Type B pancreatic cell (in vitro differentiated cells): ENCODE data around the gene PLA2G2D. TPM values are rescaled to one million over a fixed set of nuclear protein-coding genes. Genes with fewer than 3 reads are reported as not detected.

Experiments
- DNase-seq: peaks from one replicate; pipeline ENCODE4 v3.0.0; 2021; ENCODE audit warnings: mixed read lengths; ENCODE audit not compliant: unreplicated experiment; ENCODE audit errors: extremely low spot score
- H3K27ac Mint-ChIP-seq: 2 replicates; pipeline ENCODE4 v1.8.0; 2021; ENCODE audit warnings: mild to moderate bottlenecking, mixed read lengths
- H3K27me3 Mint-ChIP-seq: 2 replicates; pipeline ENCODE4 v1.8.0; 2021; ENCODE audit warnings: mixed read lengths
- H3K36me3 Mint-ChIP-seq: 2 replicates; pipeline ENCODE4 v1.8.0; 2021; ENCODE audit warnings: mixed read lengths
- H3K4me1 Mint-ChIP-seq: one replicate; pipeline ENCODE4 v1.8.0; 2021; ENCODE audit warnings: mixed read lengths; ENCODE audit not compliant: unreplicated experiment
- H3K4me3 Mint-ChIP-seq: 2 replicates; pipeline ENCODE4 v1.8.0; 2021; ENCODE audit warnings: mild to moderate bottlenecking, mixed read lengths
- H3K9me3 Mint-ChIP-seq: 2 replicates; pipeline ENCODE4 v1.8.0; 2021; ENCODE audit warnings: mixed read lengths
- CTCF ChIP-seq: fragments of 200-600 bp; sonication (generic); conservative IDR thresholded peaks from 2 replicates; pipeline ENCODE4 v1.5.0; 2021; ENCODE audit warnings: antibody characterized with exemption, mild to moderate bottlenecking
- total RNA-seq: library from RNA; stranded (reverse); gene quantifications from 2 replicates; pipeline ENCODE4 v1.2.1, GENCODE V29; 2021; ENCODE audit warnings: low replicate concordance

The PLA2G2D gene
- total RNA-seq, 1 donor from 2014 or later: not detected

GRCh38 chr1:20117236-20117635, 2.1 kb downstream of the PLA2G2D start:
- Mint-ChIP-seq H3K27me3 (peaks cover 38% of the 10 kb centered on the region), H3K27ac (no peak overlapping the region), H3K36me3 (no peaks in the 10 kb centered on the region), H3K4me1 (no peaks in the 10 kb centered on the region), H3K9me3 (no peaks in the 10 kb centered on the region), H3K4me3 (no peak overlapping the region)
- no peak for TF ChIP-seq CTCF
- no peak for DNase-seq

GRCh38 chr1:20115916-20116315, 3.4 kb downstream of the PLA2G2D start:
- TF ChIP-seq CTCF: no peak
- peaks cover 27% of the 10 kb centered on the region for H3K27me3 Mint-ChIP-seq
- no peak for DNase-seq
- no peaks in the 10 kb centered on the region for H3K36me3 Mint-ChIP-seq
- H3K9me3 Mint-ChIP-seq: no peaks in the 10 kb centered on the region
- no peaks in the 10 kb centered on the region for H3K4me1 Mint-ChIP-seq
- no peak overlapping the region for H3K4me3 Mint-ChIP-seq
- no peak overlapping the region for H3K27ac Mint-ChIP-seq

GRCh38 chr1:20115479-20115878, 3.9 kb downstream of the PLA2G2D start:
- no peak for TF ChIP-seq CTCF
- Mint-ChIP-seq H3K27me3 (peaks cover 23% of the 10 kb centered on the region), H3K4me3 (no peak overlapping the region), H3K4me1 (no peaks in the 10 kb centered on the region), H3K9me3 (no peaks in the 10 kb centered on the region), H3K36me3 (no peaks in the 10 kb centered on the region), H3K27ac (no peak overlapping the region)
- no peak for DNase-seq

- Mint-ChIP-seq H3K4me3 (no peak overlapping the region), H3K9me3 (no peaks in the 10 kb centered on the region), H3K4me1 (no peaks in the 10 kb centered on the region), H3K27ac (no peak overlapping the region), H3K36me3 (no peaks in the 10 kb centered on the region), H3K27me3 (peaks cover 17% of the 10 kb centered on the region)
- TF ChIP-seq CTCF: no peak
- DNase-seq: no peak
Observed at GRCh38 chr1:20114021-20114648, 5.2 kb downstream of the PLA2G2D start.

GRCh38 chr1:20112279-20113000, 6.9 kb downstream of the PLA2G2D start:
- no peaks in the 10 kb centered on the region for H3K9me3 Mint-ChIP-seq
- TF ChIP-seq CTCF: no peak
- no peaks in the 10 kb centered on the region for H3K36me3 Mint-ChIP-seq
- H3K27me3 Mint-ChIP-seq: peaks cover 19% of the 10 kb centered on the region
- H3K27ac Mint-ChIP-seq: no peak overlapping the region
- no peak overlapping the region for H3K4me3 Mint-ChIP-seq
- no peak for DNase-seq
- H3K4me1 Mint-ChIP-seq: no peaks in the 10 kb centered on the region
